Measurements from ENCODE around the gene NUP50.

Gene NUP50

DNA sequence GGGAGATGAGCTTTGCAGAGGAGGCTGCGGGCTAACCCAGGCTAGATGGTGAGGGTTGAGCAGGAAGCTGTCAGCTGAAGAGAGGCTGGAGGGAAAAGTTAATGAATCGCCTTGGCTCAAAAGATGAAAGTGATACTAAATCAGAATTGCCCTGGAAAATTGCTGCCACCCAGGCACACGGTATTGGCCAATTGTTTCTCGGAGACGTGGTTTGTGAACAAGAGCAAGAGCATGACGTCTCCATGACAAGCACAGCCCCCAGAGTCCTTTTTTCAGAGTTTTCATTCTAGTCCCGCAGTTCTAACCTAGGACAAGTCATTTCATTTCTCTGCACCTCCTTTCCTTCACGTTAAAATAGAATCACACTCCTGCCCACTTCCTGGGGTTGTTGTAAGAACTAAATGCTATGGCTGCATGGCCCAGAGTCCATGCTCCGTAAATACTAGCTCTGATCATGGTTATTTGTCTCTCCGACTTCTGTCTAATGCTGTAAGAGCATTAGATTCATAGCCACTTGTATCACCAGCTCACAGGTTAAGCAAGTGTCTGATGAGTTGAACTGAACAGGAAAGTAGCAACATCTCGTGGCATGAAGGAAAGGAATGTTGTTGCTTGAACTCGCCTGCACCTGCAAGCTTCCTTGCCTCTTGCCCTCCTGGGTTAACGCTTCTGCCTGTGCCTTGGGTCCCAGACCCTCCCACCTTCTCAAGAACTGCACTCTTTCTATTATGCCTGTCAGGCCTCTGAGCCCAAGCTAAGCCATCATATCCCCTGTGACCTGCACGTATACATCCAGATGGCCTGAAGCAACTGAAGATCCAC is 33.8 kb upstream of the NUP50 start:
- TF ChIP-seq CTCF (conservative IDR thresholded peaks at IDR 0.05; ENCODE audit: low read depth) = no peak
- POLR2A ChIA-PET (ENCODE audit: low non-redundant PET) = no interaction called here
- CTCF ChIA-PET = no interaction called here
- H3K27ac ChIP-seq = no peak overlapping the region
- DNase-seq (ENCODE audit: low spot score) = no peak

- POLR2A ChIA-PET (ENCODE audit: low non-redundant PET) = no interaction called here
- CTCF ChIA-PET = interaction anchor here (0.7 kb wide), 1 partner anchor 11 kb away, joined by 5 read pairs; no protein-coding TSS in a partner anchor
- TF ChIP-seq CTCF (conservative IDR thresholded peaks at IDR 0.05; ENCODE audit: low read depth) = no peak
- no peak for DNase-seq (ENCODE audit: low spot score)
- H3K27ac ChIP-seq = no peak overlapping the region
Observed at GRCh38 chr22:45130891-45131290, 32.8 kb upstream of the NUP50 start.

- H3K27ac ChIP-seq = no peak overlapping the region
- no peak for TF ChIP-seq CTCF (conservative IDR thresholded peaks at IDR 0.05; ENCODE audit: low read depth)
- no peak for DNase-seq (ENCODE audit: low spot score)
- ChIA-PET POLR2A (ENCODE audit: low non-redundant PET) (no interaction called here), CTCF (interaction anchor here (0.7 kb wide), 1 partner anchor 10 kb away, joined by 5 read pairs; no protein-coding TSS in a partner anchor)
Observed at GRCh38 chr22:45131749-45132148, 32.0 kb upstream of the NUP50 start.

GRCh38 chr22:45134313-45134712 is 29.4 kb upstream of the NUP50 start:
- POLR2A ChIA-PET (ENCODE audit: low non-redundant PET) = no interaction called here
- no peak for DNase-seq (ENCODE audit: low spot score)
- TF ChIP-seq CTCF (conservative IDR thresholded peaks at IDR 0.05; ENCODE audit: low read depth) = no peak
- CTCF ChIA-PET = no interaction called here
- H3K27ac ChIP-seq = no peak overlapping the region

DNA sequence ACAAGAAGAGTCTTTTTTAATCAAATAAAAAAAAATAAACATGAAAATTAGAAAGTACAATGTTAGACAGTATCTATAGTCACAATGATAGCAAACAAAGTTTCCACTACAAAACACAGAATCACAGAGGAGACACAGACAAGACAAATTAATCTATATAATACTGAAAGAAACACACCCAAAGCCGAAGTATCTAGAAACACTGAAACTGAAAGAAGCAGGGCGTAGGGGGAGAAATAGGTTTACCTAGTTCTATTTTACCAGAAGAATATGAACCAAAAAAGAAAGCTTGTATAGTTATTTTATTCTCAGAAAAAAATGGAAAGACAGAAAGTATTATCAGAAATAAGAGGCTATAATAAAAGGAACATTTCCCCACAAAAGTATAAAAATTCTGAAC is 27.1 kb upstream of the NUP50 start:
- ChIA-PET POLR2A (ENCODE audit: low non-redundant PET) (no interaction called here), CTCF (no interaction called here)
- no peak for TF ChIP-seq CTCF (conservative IDR thresholded peaks at IDR 0.05; ENCODE audit: low read depth)
- H3K27ac ChIP-seq = no peak overlapping the region
- no peak for DNase-seq (ENCODE audit: low spot score)

DNA sequence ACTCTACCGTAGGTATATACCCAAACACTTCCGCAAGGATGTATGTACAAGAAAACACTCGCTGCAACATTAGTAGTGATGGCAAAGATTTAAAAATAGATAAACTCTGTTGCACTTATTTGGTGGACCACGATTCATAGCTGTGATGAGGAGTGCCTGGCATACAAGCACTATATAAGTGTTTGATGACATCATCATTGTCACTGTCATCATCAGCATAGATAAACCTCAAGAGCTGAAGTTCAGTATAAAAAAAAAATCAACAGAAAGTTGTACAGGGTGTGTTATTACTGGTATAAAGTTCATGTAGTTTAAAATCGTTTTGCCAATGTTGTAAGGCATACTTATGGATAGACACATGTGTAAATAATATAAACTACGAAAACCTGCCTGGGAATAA is 24.0 kb upstream of the NUP50 start:
- ChIA-PET POLR2A (ENCODE audit: low non-redundant PET) (no interaction called here), CTCF (no interaction called here)
- no peak for TF ChIP-seq CTCF (conservative IDR thresholded peaks at IDR 0.05; ENCODE audit: low read depth)
- DNase-seq (ENCODE audit: low spot score) = no peak
- no peak overlapping the region for H3K27ac ChIP-seq

All from RWPE1 (cell line).